IMR-90 (cell line): ENCODE measurements around the gene INCENP.

Source experiments
- BHLHE40 ChIP-seq: fragments of 150-350 bp; IDR thresholded peaks from 2 replicates; pipeline ENCODE4 v1.6.1; 2016; ENCODE audit warnings: mild to moderate bottlenecking, low read depth, low read length
- CEBPB ChIP-seq: IDR thresholded peaks from 2 replicates; pipeline ENCODE4 v1.6.1; 2012; ENCODE audit warnings: low read depth, low read length, improper control_type of control experiment
- CTCF ChIP-seq: conservative IDR thresholded peaks from 2 replicates; pipeline ENCODE4 v1.5.1; 2012; ENCODE audit warnings: mild to moderate bottlenecking, low read depth, low read length, improper control_type of control experiment
- ELK1 ChIP-seq: fragments of 150-350 bp; IDR thresholded peaks from 2 replicates; pipeline ENCODE4 v1.6.1; 2016; ENCODE audit warnings: low read depth, mild to moderate bottlenecking, low read length, moderate library complexity, borderline replicate concordance
- MAFK ChIP-seq: IDR thresholded peaks from 2 replicates; pipeline ENCODE4 v1.6.1; 2012; ENCODE audit warnings: low read depth, low read length, improper control_type of control experiment
- MAZ ChIP-seq: IDR thresholded peaks from 2 replicates; pipeline ENCODE4 v1.6.1; 2012; ENCODE audit warnings: low read depth, mild to moderate bottlenecking, low read length, improper control_type of control experiment, moderate library complexity, borderline replicate concordance
- MXI1 ChIP-seq: IDR thresholded peaks from 2 replicates; pipeline ENCODE4 v1.6.1; 2012; ENCODE audit warnings: low read depth, mild to moderate bottlenecking, low read length, moderate library complexity, borderline replicate concordance
- POLR2A ChIP-seq: IDR thresholded peaks from 2 replicates; pipeline ENCODE4 v1.6.1; 2012; ENCODE audit warnings: mild to moderate bottlenecking, low read depth, low read length
- RAD21 ChIP-seq: IDR thresholded peaks from 2 replicates; pipeline ENCODE4 v1.6.1; 2012; ENCODE audit warnings: low read length, improper control_type of control experiment
- SMC3 ChIP-seq: fragments of 150-350 bp; IDR thresholded peaks from 2 replicates; pipeline ENCODE4 v1.6.1; 2016; ENCODE audit warnings: low read depth, mild to moderate bottlenecking, antibody characterized with exemption, low read length, moderate library complexity
- USF2 ChIP-seq: fragments of 150-350 bp; IDR thresholded peaks from 2 replicates; pipeline ENCODE4 v1.6.1; 2017; ENCODE audit warnings: mild to moderate bottlenecking, antibody characterized with exemption, low read length, low read depth

DNA sequence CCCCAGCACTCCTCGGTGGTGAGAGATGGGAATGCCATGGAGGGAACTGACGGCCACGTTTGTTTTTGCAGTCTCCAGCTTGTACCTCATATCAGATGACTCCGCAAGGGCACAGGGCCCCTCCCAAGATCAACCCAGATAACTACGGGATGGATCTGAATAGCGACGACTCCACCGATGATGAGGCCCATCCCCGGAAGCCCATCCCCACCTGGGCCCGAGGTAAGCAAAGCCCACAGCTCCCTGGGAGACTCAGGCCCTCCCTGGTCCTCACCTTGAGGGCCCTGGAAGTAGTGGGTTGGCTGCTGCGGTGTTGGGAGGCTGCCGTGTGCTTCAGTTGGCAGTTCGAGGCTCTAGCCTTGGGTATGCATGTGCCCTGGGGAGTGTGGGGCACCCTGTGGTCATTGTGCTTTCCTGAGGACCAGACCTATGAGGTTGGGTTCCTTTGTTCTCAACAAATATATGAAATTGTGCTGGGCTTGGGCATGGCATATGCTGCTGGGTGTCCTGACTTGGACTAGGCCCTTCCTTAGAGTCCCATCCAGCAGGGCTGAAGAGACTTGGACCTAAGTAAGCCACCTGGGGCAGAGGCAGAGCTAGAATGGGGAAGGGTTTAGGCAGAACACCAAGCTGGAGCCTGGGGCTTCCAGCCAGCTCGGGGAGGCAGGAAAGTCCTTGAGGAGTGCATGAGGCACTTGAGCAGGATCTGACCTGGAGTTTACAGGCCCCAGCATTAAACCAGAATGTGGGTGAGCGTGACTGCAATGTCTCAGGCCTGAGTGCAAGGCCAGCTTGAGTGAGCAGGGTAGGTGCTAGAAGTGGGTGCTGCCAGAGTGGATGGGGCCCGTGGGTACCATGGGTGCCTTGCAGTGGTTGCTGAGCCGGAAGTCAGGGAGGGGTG, 26.4 kb downstream of the INCENP start:
- TF ChIP-seq CTCF = no peak
- TF ChIP-seq CEBPB = no peak
- TF ChIP-seq MAZ = no peak
- no peak for TF ChIP-seq ELK1
- TF ChIP-seq SMC3 = no peak
- no peak for TF ChIP-seq USF2
- no peak for TF ChIP-seq POLR2A
- no peak for TF ChIP-seq MXI1
- no peak for TF ChIP-seq RAD21
- TF ChIP-seq BHLHE40 = no peak
- no peak for TF ChIP-seq MAFK
